Hepatocyte (in vitro differentiated cells): ENCODE data around the gene STX18. TPM values are rescaled to one million over a fixed set of nuclear protein-coding genes. Genes with fewer than 3 reads are reported as not detected.

Source experiments
- DNase-seq: peaks from one replicate; pipeline ENCODE4 v3.0.0-alpha.2; 2016; ENCODE audit warnings: low spot score
- H2AFZ ChIP-seq: fragments of 200-600 bp; sonication (generic); 2 replicates; pipeline ENCODE4 v1.6.0; 2016; ENCODE audit warnings: antibody characterized with exemption, mild to moderate bottlenecking
- H3K27ac ChIP-seq: fragments of 200-600 bp; sonication (generic); 2 replicates; pipeline ENCODE4 v1.5.1; 2016; ENCODE audit warnings: mild to moderate bottlenecking
- H3K27me3 ChIP-seq: fragments of 200-600 bp; sonication (generic); 2 replicates; pipeline ENCODE4 v1.6.1; 2016
- H3K36me3 ChIP-seq: fragments of 200-600 bp; sonication (generic); replicated peaks from 2 replicates; pipeline ENCODE4 v1.5.1; 2016; ENCODE audit warnings: low read depth; ENCODE audit not compliant: insufficient read depth
- H3K4me1 ChIP-seq: fragments of 200-600 bp; sonication (generic); 2 replicates; pipeline ENCODE4 v1.5.1; 2016; ENCODE audit warnings: mild to moderate bottlenecking, moderate library complexity; ENCODE audit not compliant: insufficient read depth
- H3K4me2 ChIP-seq: fragments of 200-600 bp; sonication (generic); 2 replicates; pipeline ENCODE4 v1.6.0; 2016
- H3K4me3 ChIP-seq: fragments of 200-600 bp; sonication (generic); 2 replicates; pipeline ENCODE4 v1.5.1; 2016; ENCODE audit warnings: mild to moderate bottlenecking
- H3K79me2 ChIP-seq: fragments of 200-600 bp; sonication (generic); 2 replicates; pipeline ENCODE4 v1.6.0; 2017; ENCODE audit warnings: mild to moderate bottlenecking
- H3K9me2 ChIP-seq: fragments of 200-600 bp; sonication (generic); replicated peaks from 2 replicates; pipeline ENCODE4 v1.6.0; 2017; ENCODE audit warnings: mild to moderate bottlenecking; ENCODE audit not compliant: insufficient read depth
- H3K9me3 ChIP-seq: fragments of 200-600 bp; sonication (generic); 2 replicates; pipeline ENCODE4 v1.5.1; 2016; ENCODE audit warnings: low read depth, mild to moderate bottlenecking
- H4K20me1 ChIP-seq: fragments of 200-600 bp; sonication (generic); 2 replicates; pipeline ENCODE4 v1.6.0; 2016; ENCODE audit warnings: mild to moderate bottlenecking; ENCODE audit not compliant: insufficient read depth, poor library complexity, severe bottlenecking
- CTCF ChIP-seq: fragments of 200-600 bp; sonication (generic); IDR thresholded peaks from 2 replicates; pipeline ENCODE4 v1.5.1; 2016; ENCODE audit warnings: antibody characterized with exemption, mild to moderate bottlenecking; ENCODE audit not compliant: poor library complexity
- EZH2 ChIP-seq: fragments of 200-600 bp; sonication (generic); IDR thresholded peaks from 2 replicates; pipeline ENCODE4 v1.6.1; 2016; ENCODE audit warnings: antibody characterized with exemption, mild to moderate bottlenecking, borderline replicate concordance
- EZH2phosphoT487 ChIP-seq: fragments of 200-600 bp; sonication (generic); IDR thresholded peaks from one replicate; pipeline ENCODE4 v1.6.1; 2018; ENCODE audit warnings: antibody characterized with exemption, mild to moderate bottlenecking, low read depth, moderate library complexity; ENCODE audit not compliant: unreplicated experiment, severe bottlenecking
- WGBS: methylation state at CpG from one replicate; pipeline ENCODE4 v1.1.6; 2016; ENCODE audit warnings: low lambda C conversion rate; ENCODE audit errors: missing lambda C conversion rate; 5-methylcytosine and 5-hydroxymethylcytosine counted together
- polyA plus RNA-seq: library from polyadenylated mRNA; unstranded; fragments of >200 nt; fragmentation: Nextera tagmentation; extraction: Ambion mirVana; gene quantifications from 2 replicates; pipeline ENCODE4 v1.2.1, GENCODE V29; 2016
- total RNA-seq: library from RNA; depleted of rRNA; stranded (reverse); fragments of >200 nt; gene quantifications from 2 replicates; pipeline ENCODE4 v1.2.3, GENCODE V29; 2014

Gene STX18
- total and polyA plus RNA-seq, 2 experiments from 2014 or later, result 32.1 to 54.3 TPM

GRCh38 chr4:4386736-4387392 lies 155.0 kb downstream of the STX18 start, which contains the start of gene NSG1:
TSS of gene NSG1 (plus strand) at chr4:4387102. CDS start at chr4:4387630, 528 bp downstream.
- WGBS, result under 1% methylated on average over 29 of the region's 87 CpGs
- H3K4me2 ChIP-seq, result peak within 1 kb of the TSS; percentile 95
- H3K79me2 ChIP-seq, result no peaks in the 10 kb centered on the region
- peak within 1 kb of the TSS; percentile 71 for H2AFZ ChIP-seq
- no peaks in the 10 kb centered on the region for H4K20me1 ChIP-seq
- TF ChIP-seq EZH2, result no peak
- TF ChIP-seq CTCF, result no peak
- TF ChIP-seq EZH2phosphoT487, result no peak
- H3K4me1 ChIP-seq, result peaks cover 5% of the 10 kb centered on the region
- no peak within 1 kb of the TSS for H3K27ac ChIP-seq
- no peaks in the 10 kb centered on the region for H3K36me3 ChIP-seq
- no peaks in the 10 kb centered on the region for H3K9me2 ChIP-seq
- DNase-seq, result peak; percentile 53
- peaks cover 64% of the 10 kb centered on the region for H3K27me3 ChIP-seq
- H3K9me3 ChIP-seq, result no peaks in the 10 kb centered on the region
- peak within 1 kb of the TSS; percentile 75 for H3K4me3 ChIP-seq

GRCh38 chr4:4386296-4386735 lies 155.5 kb downstream of the STX18 start:
- no peak for TF ChIP-seq CTCF
- no peak for TF ChIP-seq EZH2phosphoT487
- no peak for TF ChIP-seq EZH2
- peak overlapping the region; percentile 75 for H3K4me3 ChIP-seq
- H2AFZ ChIP-seq, result peak overlapping the region; percentile 71
- no peak overlapping the region for H3K27ac ChIP-seq
- peaks cover 64% of the 10 kb centered on the region for H3K27me3 ChIP-seq
- H3K9me3 ChIP-seq, result no peaks in the 10 kb centered on the region
- peak; percentile 22 for DNase-seq
- 0% methylated on average over 11 of the region's 36 CpGs for WGBS
- H3K79me2 ChIP-seq, result no peaks in the 10 kb centered on the region
- H4K20me1 ChIP-seq, result no peaks in the 10 kb centered on the region
- peak overlapping the region; percentile 95 for H3K4me2 ChIP-seq
- peaks cover 5% of the 10 kb centered on the region for H3K4me1 ChIP-seq
- H3K9me2 ChIP-seq, result no peaks in the 10 kb centered on the region
- H3K36me3 ChIP-seq, result no peaks in the 10 kb centered on the region

GRCh38 chr4:4385729-4386295 lies 156.0 kb downstream of the STX18 start:
- H3K36me3 ChIP-seq, result no peaks in the 10 kb centered on the region
- H3K9me2 ChIP-seq, result no peaks in the 10 kb centered on the region
- peaks cover 64% of the 10 kb centered on the region for H3K27me3 ChIP-seq
- 9% methylated on average over 37 of the region's 38 CpGs for WGBS
- H3K4me2 ChIP-seq, result peak overlapping the region; percentile 95
- H3K27ac ChIP-seq, result no peak overlapping the region
- H3K4me3 ChIP-seq, result no peak overlapping the region
- H3K4me1 ChIP-seq, result peaks cover 5% of the 10 kb centered on the region
- H4K20me1 ChIP-seq, result no peaks in the 10 kb centered on the region
- H2AFZ ChIP-seq, result peak overlapping the region; percentile 71
- TF ChIP-seq EZH2phosphoT487, result no peak
- no peak for TF ChIP-seq CTCF
- TF ChIP-seq EZH2, result no peak
- no peak for DNase-seq
- H3K79me2 ChIP-seq, result no peaks in the 10 kb centered on the region
- no peaks in the 10 kb centered on the region for H3K9me3 ChIP-seq
